ENCODE results near the gene TOR4A. TPM values are rescaled to one million over a fixed set of nuclear protein-coding genes. Genes with fewer than 3 reads are reported as not detected.

Gene TOR4A
- total RNA-seq, 2 experiments from 2014 or later: 6.6 to 6.8 TPM

DNA sequence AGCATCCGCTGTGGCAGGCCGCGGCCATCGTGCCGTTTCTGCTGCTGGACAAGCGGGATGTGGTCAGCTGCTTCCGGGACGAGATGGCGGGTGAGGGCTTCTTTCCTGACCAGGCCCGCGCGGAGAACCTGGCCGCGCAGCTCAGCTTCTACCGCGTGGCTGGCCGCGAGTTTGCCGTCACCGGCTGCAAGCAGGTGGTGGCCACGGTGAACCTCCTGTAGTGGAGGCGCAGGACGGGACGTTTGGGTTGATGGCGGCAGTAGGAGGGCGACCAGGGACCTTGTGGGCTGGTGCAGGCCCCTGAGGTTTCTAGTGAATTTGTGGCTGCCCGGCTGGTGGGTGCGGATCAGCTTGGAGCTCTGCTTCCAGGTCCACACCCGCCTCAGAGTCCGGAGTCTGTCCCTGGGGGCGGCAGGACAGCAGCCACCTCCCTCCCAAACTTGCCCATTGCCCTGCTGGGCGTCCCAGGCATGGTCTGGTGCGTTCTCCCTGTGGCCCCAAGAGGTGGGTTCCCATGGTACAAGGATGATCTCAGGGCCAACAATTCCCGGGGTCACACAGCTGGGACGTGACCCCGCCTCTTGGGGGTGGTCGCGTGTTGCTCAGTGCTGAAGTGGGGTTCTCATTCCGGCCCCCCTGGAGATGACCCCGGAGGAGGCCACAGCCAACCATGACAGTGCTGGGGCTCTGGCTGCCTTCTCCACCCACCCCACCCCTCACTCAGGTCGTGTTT lies 2.4 kb downstream of the TOR4A start:
- no peak for DNase-seq
- Mint-ChIP-seq H3K9me3 (no peaks in the 10 kb centered on the region), H3K4me3 (no peak overlapping the region), H3K4me1 (ENCODE audit: low read depth) (peaks cover 8% of the 10 kb centered on the region), H3K36me3 (no peaks in the 10 kb centered on the region), H3K27ac (no peak overlapping the region), H3K27me3 (no peaks in the 10 kb centered on the region)
- CTCF ChIA-PET: no interaction called here
- POLR2A ChIA-PET: no interaction called here
- intact Hi-C loops (cut with micrococcal nuclease): no loop called here

DNA sequence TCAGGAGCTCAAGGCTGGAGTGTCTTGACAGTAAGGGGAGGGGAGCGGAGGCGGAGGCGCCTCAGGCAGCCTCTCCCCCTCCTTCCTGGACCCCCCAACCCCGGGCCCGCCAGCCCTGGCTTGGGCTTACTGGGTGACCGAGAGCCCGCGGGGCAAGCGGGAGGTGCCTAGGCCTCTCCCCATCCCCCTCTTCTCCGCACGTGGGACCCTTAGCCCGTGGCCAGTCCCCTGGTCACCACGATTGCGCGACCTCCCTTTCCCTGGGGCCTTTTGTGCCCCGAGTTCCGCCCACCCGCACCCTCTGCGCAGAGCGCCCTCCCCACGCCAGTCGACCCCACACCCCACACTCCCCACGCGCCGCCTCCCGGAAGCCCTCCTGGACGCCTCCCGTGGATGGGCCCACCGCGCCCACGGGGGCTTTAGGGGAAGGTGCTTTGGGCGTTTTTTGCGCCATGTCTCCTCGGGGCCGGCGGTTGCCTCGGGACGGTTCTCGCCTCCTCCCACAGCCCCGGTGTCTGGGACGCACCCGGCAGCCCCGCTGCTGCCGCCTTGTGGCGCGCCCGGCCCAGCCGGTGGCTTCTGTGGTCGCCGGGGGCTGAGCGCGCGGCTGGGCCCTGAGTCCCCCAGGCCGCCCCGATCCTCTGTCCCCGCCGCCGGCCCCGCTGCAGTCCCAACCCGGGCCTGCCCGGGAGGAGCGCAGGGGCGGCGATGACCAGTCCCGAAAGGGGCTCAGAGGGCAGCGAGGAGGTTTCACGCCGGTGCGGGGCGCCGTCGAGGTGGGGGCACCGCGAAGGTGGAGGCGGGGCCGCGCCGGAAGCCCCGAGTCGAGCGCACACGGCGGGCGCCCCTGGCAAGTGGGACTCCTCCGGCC lies 3.2 kb downstream of the TOR4A start:
- Mint-ChIP-seq H3K9me3 (no peaks in the 10 kb centered on the region), H3K4me3 (no peak overlapping the region), H3K27ac (no peak overlapping the region), H3K36me3 (no peaks in the 10 kb centered on the region), H3K4me1 (ENCODE audit: low read depth) (peaks cover 8% of the 10 kb centered on the region), H3K27me3 (no peaks in the 10 kb centered on the region)
- ChIA-PET POLR2A (no interaction called here), CTCF (no interaction called here)
- DNase-seq: no peak
- intact Hi-C loops (cut with micrococcal nuclease): no loop called here

DNA sequence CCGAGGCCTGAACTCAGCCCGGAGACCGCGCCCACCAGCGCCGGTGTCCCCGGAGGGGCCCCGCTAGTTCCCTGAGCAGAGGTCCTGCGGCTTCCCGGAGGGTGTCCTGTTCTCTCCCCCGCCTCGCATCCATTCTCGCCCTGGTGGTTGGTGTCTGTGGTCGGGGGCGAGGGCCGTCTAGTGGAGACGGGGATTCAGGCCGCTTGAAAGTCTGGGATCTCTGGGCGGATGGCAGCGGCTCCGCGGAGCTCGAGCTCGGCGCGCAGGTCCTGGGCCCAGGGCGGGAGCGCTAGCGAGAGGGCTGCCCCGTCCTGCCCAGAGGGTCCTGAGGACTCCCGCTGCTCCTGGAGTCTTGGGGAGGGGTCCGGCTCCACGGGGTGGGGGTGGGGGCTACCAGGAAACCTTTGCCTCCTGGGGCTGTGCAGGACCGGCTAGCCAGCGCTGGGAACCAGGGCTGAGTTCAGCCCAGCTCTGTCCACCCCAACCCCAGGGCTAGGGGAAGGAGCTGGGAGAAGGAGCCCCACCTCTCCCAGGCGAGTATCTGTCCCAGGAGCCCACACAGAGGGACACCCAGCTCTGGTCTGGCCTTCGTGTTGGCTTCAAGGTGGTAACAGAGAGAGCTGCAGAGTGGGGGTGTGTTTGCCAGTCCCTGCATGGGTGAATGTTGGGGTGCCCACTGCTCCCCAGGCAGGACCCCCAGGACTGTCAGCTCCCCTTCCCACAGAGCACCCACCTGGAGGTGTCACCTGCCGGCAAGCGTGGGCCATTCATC lies 4.0 kb downstream of the TOR4A start:
- POLR2A ChIA-PET: no interaction called here
- DNase-seq: no peak
- CTCF ChIA-PET: interaction anchor here (0.6 kb wide), 1 partner anchor 107 kb away, joined by 4 read pairs; no protein-coding TSS in a partner anchor
- H3K4me1 Mint-ChIP-seq (ENCODE audit: low read depth): peaks cover 7% of the 10 kb centered on the region
- H3K4me3 Mint-ChIP-seq: no peak overlapping the region
- no peaks in the 10 kb centered on the region for H3K9me3 Mint-ChIP-seq
- no peaks in the 10 kb centered on the region for H3K27me3 Mint-ChIP-seq
- H3K27ac Mint-ChIP-seq: no peak overlapping the region
- H3K36me3 Mint-ChIP-seq: no peaks in the 10 kb centered on the region
- intact Hi-C loops (cut with micrococcal nuclease): no loop called here

DNA sequence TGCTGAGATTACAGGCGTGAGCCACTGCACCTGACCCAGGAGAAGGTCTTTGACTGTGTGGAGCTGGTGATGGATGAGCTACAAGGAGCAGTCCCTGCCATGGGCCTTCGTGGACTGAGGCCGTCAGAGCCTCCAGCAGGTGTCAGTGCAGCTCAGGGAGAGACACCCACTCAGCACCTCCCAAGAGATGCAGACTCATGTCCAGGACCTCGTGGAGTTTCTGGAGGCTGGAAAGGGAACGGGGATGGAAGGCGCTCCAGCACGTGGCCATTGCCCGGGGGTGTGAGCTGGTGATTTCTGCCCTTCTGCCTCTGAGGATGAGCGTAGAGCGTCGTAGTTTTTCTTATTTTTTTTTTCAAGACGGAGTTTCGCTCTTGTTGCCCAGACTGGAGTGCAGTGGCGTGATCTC lies 9.5 kb downstream of the TOR4A start:
- H3K36me3 Mint-ChIP-seq: no peaks in the 10 kb centered on the region
- ChIA-PET POLR2A (no interaction called here), CTCF (interaction anchor here (0.6 to 1.3 kb wide), 7 partner anchors 15 to 342 kb away, joined by 3 to 7 read pairs (median 4); partner anchors contain the start of gene NRARP)
- peak; percentile 49 for DNase-seq
- peaks cover 4% of the 10 kb centered on the region for H3K27me3 Mint-ChIP-seq
- H3K27ac Mint-ChIP-seq: peak overlapping the region; percentile 24
- intact Hi-C loops (cut with micrococcal nuclease): no loop called here
- no peak overlapping the region for H3K4me3 Mint-ChIP-seq
- no peaks in the 10 kb centered on the region for H3K9me3 Mint-ChIP-seq
- no peaks in the 10 kb centered on the region for H3K4me1 Mint-ChIP-seq (ENCODE audit: low read depth)

DNA sequence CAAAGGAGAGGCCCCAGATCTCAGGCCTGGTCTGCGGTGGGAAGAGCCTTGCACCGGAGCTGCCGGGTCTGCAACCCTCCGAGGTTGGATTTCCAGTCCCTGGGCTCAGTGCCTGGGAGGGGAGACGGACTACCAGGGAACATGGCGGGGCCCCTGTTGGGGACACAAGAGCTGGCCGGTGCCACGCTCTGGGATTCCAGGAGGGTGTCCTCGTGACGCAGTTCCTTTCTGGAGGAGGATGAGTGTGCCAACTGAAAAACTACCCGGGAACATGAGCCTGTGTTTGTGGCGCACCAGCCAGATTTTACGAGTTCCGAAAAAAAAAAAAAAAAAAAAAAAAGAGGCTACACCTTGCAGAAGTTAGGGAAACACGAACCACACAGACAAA lies 15.6 kb downstream of the TOR4A start:
- Mint-ChIP-seq H3K27me3 (peaks cover 23% of the 10 kb centered on the region), H3K4me1 (ENCODE audit: low read depth) (peaks cover 4% of the 10 kb centered on the region), H3K4me3 (no peak overlapping the region), H3K36me3 (no peaks in the 10 kb centered on the region), H3K27ac (no peak overlapping the region), H3K9me3 (no peaks in the 10 kb centered on the region)
- CTCF ChIA-PET: interaction anchor here (1.2 to 2.1 kb wide), 2 partner anchors 130 to 151 kb away, joined by 3 to 5 read pairs; partner anchors contain the start of gene EXD3
- no peak for DNase-seq
- intact Hi-C loops (cut with micrococcal nuclease): loop anchor here (10.0 kb wide), 1 partner anchor 242 kb away; no protein-coding TSS in a partner anchor
- POLR2A ChIA-PET: no interaction called here

DNA sequence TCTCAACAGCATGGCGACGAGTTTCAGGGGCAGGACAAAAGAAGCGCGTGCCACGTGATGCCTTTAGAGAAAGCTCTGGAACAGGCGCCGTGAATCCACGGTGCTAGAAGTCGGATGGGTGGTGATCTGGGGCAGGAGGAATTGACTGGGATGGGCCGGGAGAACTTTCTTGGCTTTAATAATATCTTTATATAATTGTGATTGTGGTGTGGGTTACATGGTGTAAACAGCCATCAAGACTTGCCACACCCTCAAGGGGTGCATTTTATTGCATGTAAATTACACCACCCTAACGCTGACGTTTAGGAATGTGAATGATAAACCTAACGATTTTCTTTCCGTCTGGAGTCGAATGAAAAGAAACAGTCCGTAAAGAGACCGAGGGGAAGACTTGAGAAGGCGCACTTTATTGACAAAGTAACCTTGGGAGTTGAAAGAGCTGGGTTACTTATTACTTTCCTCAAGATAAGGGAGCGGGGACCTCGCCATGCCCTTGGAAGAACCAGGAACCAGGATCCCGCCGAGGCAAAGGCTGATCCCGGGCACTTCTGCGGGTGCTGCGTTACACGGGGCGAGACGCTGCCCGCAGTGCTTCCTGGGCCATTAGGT lies 16.1 kb downstream of the TOR4A start:
- H3K9me3 Mint-ChIP-seq: no peaks in the 10 kb centered on the region
- peaks cover 25% of the 10 kb centered on the region for H3K27me3 Mint-ChIP-seq
- POLR2A ChIA-PET: no interaction called here
- no peak overlapping the region for H3K4me3 Mint-ChIP-seq
- CTCF ChIA-PET: interaction anchor here (0.8 to 2.1 kb wide), 5 partner anchors 8 to 150 kb away, joined by 3 to 5 read pairs (median 3); partner anchors contain the start of genes EXD3 and NRARP
- DNase-seq: no peak
- no peaks in the 10 kb centered on the region for H3K36me3 Mint-ChIP-seq
- intact Hi-C loops (cut with micrococcal nuclease): loop anchor here (10.0 kb wide), 1 partner anchor 241 kb away; no protein-coding TSS in a partner anchor
- H3K4me1 Mint-ChIP-seq (ENCODE audit: low read depth): peaks cover 4% of the 10 kb centered on the region
- no peak overlapping the region for H3K27ac Mint-ChIP-seq

DNA sequence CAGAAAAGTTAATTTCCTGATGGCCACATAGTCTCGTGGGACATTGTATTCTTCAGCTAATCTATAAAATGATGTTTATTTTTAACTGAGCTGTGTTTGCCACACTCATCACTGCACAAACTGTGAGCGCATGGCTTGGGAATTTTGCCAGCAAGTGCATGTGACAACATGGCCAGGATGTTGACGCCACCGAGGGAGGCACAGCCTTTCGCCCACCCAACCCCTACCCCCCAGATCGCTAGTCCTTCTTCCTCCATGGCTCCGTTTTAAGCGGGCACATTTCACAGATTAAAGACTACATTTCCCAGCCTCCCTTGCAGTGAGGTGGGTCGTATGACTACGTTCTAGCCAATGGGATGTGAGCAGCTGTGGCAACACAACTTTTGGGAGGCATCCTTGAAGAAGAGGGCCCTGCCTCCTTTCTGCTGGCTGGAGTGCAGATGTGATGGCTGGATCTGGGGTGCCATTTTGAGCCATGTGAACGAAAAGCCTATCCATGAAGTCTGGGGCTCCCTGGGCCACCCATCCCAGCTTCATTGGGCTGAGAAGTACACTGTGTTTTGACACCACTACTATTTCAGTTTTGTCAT lies 16.7 kb downstream of the TOR4A start:
- H3K4me1 Mint-ChIP-seq (ENCODE audit: low read depth): peaks cover 4% of the 10 kb centered on the region
- no peaks in the 10 kb centered on the region for H3K9me3 Mint-ChIP-seq
- no peak overlapping the region for H3K27ac Mint-ChIP-seq
- POLR2A ChIA-PET: no interaction called here
- intact Hi-C loops (cut with micrococcal nuclease): loop anchor here (10.0 kb wide), 1 partner anchor 241 kb away; no protein-coding TSS in a partner anchor
- peaks cover 28% of the 10 kb centered on the region for H3K27me3 Mint-ChIP-seq
- DNase-seq: peak; percentile 38
- H3K4me3 Mint-ChIP-seq: no peak overlapping the region
- CTCF ChIA-PET: interaction anchor here (0.8 to 2.1 kb wide), 5 partner anchors 8 to 150 kb away, joined by 3 to 5 read pairs (median 3); partner anchors contain the start of genes EXD3 and NRARP
- no peaks in the 10 kb centered on the region for H3K36me3 Mint-ChIP-seq

DNA sequence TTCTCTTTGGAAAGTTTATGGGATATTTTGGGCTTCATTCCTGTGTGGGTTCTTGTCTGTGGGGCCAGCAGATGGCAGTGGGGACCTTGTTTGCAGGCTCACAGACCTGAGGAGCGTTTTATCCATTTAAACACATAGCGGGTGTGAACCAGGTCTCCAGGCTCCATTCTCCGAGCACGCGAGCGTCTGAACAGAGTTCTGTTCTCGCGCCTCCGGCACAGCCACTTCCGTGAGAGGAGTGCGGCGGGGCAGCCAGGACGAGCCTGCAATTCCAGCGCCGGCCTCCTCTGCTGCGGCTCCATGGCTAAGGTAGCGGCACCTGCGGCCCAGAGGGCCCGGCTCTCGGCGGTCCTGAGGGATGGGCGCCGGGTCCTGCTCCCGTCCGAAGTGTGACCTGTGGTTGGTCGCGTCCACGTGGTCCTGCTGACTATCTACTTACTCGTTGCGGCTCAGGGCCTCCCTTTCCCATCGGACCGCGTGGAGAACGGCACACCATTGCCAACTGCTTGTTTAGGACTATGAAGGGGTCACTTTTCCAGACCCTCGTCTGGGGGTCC lies 17.2 kb downstream of the TOR4A start:
- ChIA-PET POLR2A (no interaction called here), CTCF (interaction anchor here (0.7 to 2.1 kb wide), 4 partner anchors 7 to 255 kb away, joined by 3 to 5 read pairs (median 4); partner anchors contain the start of genes EXD3, NRARP and PNPLA7)
- intact Hi-C loops (cut with micrococcal nuclease): loop anchor here (10.0 kb wide), 1 partner anchor 240 kb away; no protein-coding TSS in a partner anchor
- Mint-ChIP-seq H3K27me3 (peaks cover 30% of the 10 kb centered on the region), H3K9me3 (no peaks in the 10 kb centered on the region), H3K36me3 (no peaks in the 10 kb centered on the region), H3K27ac (no peak overlapping the region), H3K4me3 (no peak overlapping the region), H3K4me1 (ENCODE audit: low read depth) (peaks cover 4% of the 10 kb centered on the region)
- peak; percentile 21 for DNase-seq

DNA sequence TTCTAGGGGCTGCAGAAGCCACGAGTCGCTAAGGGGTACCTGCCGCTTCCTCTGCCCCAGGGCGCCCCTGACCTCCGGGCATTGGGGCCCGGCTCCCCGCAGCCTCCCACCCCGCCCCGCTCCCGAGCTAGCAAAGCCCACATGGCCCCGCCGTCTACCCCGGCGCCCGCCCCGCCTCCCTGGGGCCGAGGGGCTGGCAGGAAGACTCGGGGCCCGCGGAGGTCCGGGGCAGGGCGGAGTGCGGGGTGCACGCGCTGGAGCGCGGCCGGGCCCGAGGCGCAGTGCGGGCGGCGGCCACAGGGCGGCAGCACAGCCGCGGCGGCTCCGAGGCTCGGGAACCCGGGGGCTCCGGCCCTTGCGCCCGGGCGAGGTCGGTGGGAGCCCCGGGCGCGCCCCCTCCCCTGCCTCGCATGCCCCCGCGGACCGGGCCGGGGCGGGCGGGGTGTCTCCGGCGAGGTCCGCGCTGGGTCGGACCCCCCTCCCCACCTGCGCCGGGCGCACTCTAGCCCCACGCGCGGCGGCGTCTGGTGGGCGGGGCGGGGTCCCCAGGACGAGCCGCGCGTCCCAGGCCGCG lies 17.8 kb downstream of the TOR4A start:
- intact Hi-C loops (cut with micrococcal nuclease): loop anchor here (10.0 kb wide), 1 partner anchor 239 kb away; no protein-coding TSS in a partner anchor
- Mint-ChIP-seq H3K27ac (no peak overlapping the region), H3K36me3 (no peaks in the 10 kb centered on the region), H3K27me3 (peaks cover 34% of the 10 kb centered on the region), H3K4me3 (no peak overlapping the region), H3K4me1 (ENCODE audit: low read depth) (peaks cover 8% of the 10 kb centered on the region), H3K9me3 (no peaks in the 10 kb centered on the region)
- ChIA-PET CTCF (interaction anchor here (0.7 to 2.1 kb wide), 2 partner anchors 127 to 255 kb away, joined by 3 to 5 read pairs; partner anchors contain the start of genes EXD3 and PNPLA7), POLR2A (no interaction called here)
- peak; percentile 57 for DNase-seq

DNA sequence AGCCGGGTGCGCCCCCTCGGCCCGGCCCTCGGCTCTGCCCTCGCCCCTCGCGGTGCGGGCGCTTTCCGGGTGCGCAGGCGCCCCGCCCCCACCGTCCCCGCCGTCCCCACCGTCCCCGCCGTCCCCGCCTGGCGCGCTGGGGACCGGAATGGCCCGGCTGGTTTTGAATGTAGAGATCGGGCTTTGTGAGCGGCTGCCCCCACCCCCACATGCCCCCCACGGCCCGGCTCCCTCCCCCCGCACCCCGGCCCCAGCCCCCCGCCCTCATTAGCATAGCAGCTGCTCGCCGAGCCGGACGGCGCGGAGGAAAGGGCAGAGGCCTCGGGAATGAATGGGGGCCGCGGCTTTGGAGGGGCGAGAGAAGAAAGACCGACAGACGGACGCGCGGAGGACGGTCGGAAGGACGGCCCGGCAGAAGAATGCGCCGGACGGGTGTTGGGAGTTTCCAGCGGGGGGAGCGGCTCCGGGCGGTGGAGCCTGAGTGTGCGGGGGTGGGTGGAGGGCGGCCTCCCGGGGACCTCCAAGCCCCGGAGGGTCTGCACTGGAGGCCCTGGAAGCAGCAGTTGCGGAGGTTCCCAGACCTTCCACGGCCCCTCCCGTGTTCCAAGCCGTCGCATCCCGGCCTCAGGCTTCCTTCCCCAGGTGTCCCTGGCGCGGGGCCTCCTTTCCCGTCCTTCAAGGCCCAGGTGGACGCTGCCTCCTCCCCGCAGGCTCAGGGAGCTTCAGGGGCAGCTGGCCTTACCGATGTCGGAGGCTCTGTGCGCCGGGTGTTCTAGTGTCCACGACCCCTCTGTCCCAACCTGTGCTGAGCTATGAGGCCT lies 18.5 kb downstream of the TOR4A start:
- Mint-ChIP-seq H3K27me3 (peaks cover 37% of the 10 kb centered on the region), H3K36me3 (no peaks in the 10 kb centered on the region)
- intact Hi-C loops (cut with micrococcal nuclease): loop anchor here (10.0 kb wide), 1 partner anchor 239 kb away; no protein-coding TSS in a partner anchor

More for the DNA sequence above, 18.5 kb downstream of the TOR4A start:
- POLR2A ChIA-PET: no interaction called here
- peak overlapping the region; percentile 42 for H3K4me3 Mint-ChIP-seq
- peaks cover 11% of the 10 kb centered on the region for H3K4me1 Mint-ChIP-seq (ENCODE audit: low read depth)
- H3K9me3 Mint-ChIP-seq: no peaks in the 10 kb centered on the region
- CTCF ChIA-PET: interaction anchor here (1.0 kb wide), 1 partner anchor 150 kb away, joined by 5 read pairs; no protein-coding TSS in a partner anchor
- H3K27ac Mint-ChIP-seq: no peak overlapping the region
- no peak for DNase-seq

Measured in activated CD4-positive, alpha-beta memory T cell treated with anti-CD3 and anti-CD28 coated beads for 36 hours (primary cell).